GM19468 (cell line): ENCODE results near the gene PDE4B.
"Not testable (repeated sequence)": the region's sequence is repeated elsewhere in the genome, so short reads cannot be mapped to it uniquely, and the experiment has no call there.

Experiments used
- ATAC-seq: cut with Tn5 transposase; IDR thresholded peaks from one replicate; pipeline ENCODE4 v1.9.1; 2021; ENCODE audit warnings: mild to moderate bottlenecking, moderate library complexity, moderate number of reproducible peaks; ENCODE audit not compliant: unreplicated experiment; ENCODE audit errors: extremely low read depth

PDE4B gene

GRCh38 chr1:65948609-65949229 lies 156.0 kb downstream of the PDE4B start:
- no peak for ATAC-seq

- ATAC-seq = no peak
Measured at GRCh38 chr1:65949230-65949626, 156.5 kb downstream of the PDE4B start.

DNA sequence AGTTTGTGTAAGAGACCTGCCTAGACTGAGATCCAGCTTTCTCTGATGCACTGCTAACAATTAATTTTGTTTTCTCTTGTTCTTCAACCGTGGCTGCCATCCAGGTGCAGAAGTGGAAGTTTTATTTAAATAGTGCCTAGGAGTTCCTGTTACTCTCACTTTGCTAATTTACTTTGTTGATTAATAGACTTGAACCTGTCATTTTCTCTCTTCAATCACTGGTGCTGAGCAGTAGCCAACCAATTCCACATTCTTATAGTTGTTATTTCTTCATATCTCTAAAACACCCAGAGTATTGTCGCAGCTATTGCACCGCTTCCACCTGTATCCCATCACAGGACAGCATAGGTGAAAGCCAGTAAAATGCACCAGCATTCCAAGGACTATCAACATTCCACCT lies 157.2 kb downstream of the PDE4B start:
- no peak for ATAC-seq

DNA sequence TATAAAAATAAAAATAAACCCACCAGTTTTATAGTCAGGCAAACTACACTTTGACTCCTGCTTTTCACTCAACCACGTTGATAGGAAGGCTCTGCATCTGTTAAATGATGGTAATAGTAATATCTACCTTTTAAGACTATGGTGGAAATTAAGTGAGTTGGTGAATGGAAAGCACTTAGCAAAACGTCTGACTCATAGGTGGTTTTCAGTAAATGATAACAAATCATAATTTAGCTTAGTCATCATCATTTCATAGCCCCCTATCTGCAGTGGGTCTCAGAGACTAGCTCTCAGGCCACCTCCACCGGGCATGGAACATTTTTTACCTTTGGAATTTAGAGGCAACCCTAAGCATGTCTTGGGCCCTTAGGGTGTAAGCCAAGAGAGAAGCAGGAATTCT lies 160.0 kb downstream of the PDE4B start:
- no peak for ATAC-seq

GRCh38 chr1:65953170-65953569 lies 160.5 kb downstream of the PDE4B start:
- ATAC-seq = no peak

DNA sequence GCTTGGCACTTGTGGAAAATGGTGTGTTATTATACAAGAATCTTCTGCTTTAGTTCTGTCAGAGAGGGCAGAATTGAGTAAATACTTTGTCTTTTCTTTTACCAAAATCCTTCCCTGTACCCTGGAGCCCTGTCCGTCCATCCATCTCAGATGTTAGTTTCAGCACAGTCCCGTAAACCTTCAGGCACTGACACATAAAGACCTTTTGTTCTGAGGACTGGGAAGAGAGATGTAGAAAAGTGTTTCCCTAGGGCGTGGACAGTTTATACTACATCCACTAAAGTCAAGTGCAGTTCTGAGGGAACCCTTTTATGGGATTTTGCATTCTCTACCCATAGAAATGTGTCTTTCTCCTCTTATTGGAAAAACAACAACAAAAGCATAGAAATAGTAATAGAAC lies 162.4 kb downstream of the PDE4B start:
- no peak for ATAC-seq

GRCh38 chr1:65955503-65955902 lies 162.8 kb downstream of the PDE4B start:
- ATAC-seq = no peak

DNA sequence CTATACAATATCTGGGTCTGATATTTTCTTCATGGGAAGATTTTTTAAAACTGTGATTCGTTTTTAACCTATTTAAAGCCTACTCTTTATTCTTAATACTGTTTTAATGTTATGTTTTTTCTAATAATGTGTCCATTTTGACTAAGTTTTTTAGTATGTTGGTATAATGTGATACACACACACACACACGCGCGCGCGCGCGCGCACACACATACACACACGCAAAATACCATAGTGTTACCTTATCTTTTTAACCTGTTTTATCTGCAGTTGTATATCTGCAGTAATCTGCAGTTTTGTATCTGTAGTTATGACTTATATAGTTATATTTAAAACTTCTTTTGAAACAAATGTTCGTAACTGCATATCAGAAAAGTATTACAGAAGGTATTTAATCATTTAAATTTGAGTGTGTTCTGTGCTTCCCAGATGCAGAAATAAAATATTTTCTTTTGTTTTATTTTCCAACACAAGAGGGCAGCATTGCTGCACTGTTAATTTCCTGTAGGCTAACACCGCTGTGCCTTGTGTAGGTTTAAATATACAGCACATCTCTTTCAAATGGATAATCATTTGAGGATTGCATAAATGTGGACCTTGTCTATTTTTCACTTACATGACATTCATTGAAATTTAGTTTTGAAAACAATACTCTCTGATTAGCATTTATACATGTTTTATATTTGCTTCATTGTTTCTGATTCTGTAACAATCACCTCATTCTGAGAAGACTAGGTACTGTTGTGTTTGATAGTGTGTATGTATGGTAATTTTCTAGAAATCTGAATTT lies 166.1 kb downstream of the PDE4B start:
- ATAC-seq = peak; percentile 42

DNA sequence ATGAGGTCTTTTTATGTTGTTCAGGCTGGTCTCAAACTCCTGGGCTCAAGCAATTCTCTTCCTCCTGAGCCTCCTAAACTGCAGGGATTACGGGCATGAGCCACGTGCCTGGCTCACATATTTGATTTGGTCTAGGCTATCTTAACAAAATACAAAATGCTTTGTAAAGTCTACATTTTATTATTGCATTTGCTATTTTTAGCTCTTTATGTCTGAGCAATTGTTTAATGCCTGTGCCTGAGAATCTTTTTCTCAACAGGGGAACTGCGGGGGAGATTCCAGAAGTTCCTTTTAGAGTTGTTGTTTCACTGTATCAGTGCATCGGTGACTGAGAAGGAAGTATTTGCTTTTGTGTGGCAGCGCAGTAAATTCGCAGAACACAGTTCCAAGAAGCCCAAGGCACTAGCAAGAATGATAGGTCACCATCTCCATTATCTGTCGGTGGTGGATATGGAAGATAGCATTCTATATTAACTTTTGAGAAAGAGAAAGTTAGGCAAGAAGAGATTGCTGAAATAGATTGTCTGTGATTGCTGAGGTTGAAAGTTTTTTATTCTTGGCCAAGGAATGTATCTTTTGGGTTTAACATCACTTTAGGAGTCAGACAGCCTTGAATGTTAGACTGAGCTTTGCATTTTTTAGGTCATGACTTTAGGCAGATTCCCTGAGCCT lies 167.3 kb downstream of the PDE4B start:
- no peak for ATAC-seq

GRCh38 chr1:65963156-65963888 lies 170.6 kb downstream of the PDE4B start:
- ATAC-seq = no peak

GRCh38 chr1:65964123-65964522 lies 171.4 kb downstream of the PDE4B start:
- no peak for ATAC-seq

GRCh38 chr1:65965112-65965996 lies 172.7 kb downstream of the PDE4B start:
- no peak for ATAC-seq

GRCh38 chr1:65967492-65967891 lies 174.8 kb downstream of the PDE4B start:
- not testable (repeated sequence) for ATAC-seq

DNA sequence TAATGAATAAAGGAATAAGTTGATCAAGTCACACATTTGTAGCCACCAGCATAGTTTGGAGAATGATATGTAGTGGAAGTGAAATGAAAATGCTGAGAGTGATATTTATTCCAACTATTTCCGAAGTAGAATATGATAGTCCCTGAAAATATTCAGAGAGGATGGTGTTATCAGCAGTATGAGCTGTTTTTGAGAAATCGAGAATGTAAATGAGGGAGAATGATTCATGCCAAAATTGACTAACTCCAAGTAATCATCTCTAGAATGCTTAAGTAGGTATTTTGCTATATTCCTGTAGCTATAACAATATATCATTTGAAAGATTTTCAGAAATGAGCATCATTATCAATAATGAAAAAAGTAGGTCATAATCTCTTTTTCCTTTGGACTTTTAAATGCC lies 178.9 kb downstream of the PDE4B start:
- no peak for ATAC-seq

GRCh38 chr1:65975708-65976107 lies 183.0 kb downstream of the PDE4B start:
- no peak for ATAC-seq

- ATAC-seq = no peak
Measured at GRCh38 chr1:65979136-65980044, 186.7 kb downstream of the PDE4B start.

- no peak for ATAC-seq
Measured at GRCh38 chr1:65980237-65980636, 187.5 kb downstream of the PDE4B start.

- no peak for ATAC-seq
Measured at GRCh38 chr1:65983500-65983899, 190.8 kb downstream of the PDE4B start.
